ENCODE data around the gene NCKAP5.

The NCKAP5 gene

DNA sequence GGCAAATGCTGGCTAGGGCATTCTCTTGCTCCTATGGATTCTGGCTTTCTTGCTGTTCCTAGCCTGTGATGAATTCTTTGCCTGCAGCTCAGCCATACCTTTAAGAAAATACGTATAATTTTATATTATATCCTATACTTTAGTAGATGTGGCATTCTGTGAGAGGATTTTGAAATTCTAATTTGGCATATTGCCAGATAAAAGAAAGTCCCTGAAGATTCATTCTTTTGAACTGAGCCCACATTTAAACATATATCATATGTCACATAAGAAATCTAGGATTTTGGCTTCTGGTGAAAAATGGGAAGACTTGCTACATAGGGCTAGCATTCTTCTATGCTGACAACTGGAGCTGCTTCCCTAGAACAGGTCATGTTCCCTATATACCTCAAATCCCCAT is 806.8 kb downstream of the NCKAP5 start:
- TF ChIP-seq, protein P1, sequence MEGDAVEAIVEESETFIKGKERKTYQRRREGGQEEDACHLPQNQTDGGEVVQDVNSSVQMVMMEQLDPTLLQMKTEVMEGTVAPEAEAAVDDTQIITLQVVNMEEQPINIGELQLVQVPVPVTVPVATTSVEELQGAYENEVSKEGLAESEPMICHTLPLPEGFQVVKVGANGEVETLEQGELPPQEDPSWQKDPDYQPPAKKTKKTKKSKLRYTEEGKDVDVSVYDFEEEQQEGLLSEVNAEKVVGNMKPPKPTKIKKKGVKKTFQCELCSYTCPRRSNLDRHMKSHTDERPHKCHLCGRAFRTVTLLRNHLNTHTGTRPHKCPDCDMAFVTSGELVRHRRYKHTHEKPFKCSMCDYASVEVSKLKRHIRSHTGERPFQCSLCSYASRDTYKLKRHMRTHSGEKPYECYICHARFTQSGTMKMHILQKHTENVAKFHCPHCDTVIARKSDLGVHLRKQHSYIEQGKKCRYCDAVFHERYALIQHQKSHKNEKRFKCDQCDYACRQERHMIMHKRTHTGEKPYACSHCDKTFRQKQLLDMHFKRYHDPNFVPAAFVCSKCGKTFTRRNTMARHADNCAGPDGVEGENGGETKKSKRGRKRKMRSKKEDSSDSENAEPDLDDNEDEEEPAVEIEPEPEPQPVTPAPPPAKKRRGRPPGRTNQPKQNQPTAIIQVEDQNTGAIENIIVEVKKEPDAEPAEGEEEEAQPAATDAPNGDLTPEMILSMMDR (IDR thresholded peaks at IDR 0.05; ENCODE audit: control insufficient read depth, insufficient read depth, low read depth, low read length, missing control alignments): no peak
- no peak for DNase-seq (ENCODE audit: low read depth)
- no peak overlapping the region for H3K4me3 ChIP-seq (ENCODE audit: control insufficient read depth, low read depth, low read length)

DNA sequence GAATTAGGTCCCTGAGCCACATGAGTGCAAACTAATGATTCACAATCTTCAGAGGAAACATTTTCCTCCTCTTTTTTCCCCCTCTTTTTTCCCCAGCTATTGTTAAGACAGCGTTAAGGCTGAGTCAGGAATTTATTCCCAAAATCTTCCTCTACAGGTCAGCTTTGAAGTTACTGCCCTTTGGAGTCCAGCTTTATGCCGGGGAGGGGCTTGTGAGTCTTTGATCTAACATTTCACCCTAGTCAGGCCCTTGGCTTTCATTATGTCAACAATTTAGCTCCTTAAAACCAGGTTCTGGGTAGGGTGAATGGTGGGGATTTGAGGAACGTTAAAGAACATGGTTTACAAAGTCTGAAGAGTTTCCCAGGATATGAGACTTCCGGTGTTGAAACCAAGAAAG is 807.3 kb downstream of the NCKAP5 start:
- H3K4me3 ChIP-seq (ENCODE audit: control insufficient read depth, low read depth, low read length): no peak overlapping the region
- TF ChIP-seq, protein P1 (IDR thresholded peaks at IDR 0.05; ENCODE audit: control insufficient read depth, insufficient read depth, low read depth, low read length, missing control alignments): no peak
- no peak for DNase-seq (ENCODE audit: low read depth)

DNA sequence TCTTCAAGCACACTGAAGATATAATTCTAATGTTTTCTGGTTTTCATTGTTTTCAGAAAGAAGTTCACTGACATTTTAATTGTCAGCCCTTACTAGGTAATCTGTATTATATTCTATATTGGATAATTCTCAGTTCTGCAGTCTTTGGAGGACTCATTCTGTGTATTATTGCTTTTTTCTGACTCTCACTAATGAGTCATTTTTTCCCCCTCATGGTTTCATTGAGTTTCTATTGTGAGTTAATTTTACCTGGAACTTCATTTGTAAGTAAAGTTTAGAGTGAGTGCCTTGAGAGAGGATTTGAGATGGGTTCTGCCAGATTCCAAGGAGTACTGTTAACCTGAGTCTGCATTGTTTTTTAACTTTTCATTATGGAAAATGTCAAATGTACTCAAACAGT is 807.9 kb downstream of the NCKAP5 start:
- TF ChIP-seq, protein P1 (IDR thresholded peaks at IDR 0.05; ENCODE audit: control insufficient read depth, insufficient read depth, low read depth, low read length, missing control alignments): no peak
- no peak for DNase-seq (ENCODE audit: low read depth)
- H3K4me3 ChIP-seq (ENCODE audit: control insufficient read depth, low read depth, low read length): no peak overlapping the region

DNA sequence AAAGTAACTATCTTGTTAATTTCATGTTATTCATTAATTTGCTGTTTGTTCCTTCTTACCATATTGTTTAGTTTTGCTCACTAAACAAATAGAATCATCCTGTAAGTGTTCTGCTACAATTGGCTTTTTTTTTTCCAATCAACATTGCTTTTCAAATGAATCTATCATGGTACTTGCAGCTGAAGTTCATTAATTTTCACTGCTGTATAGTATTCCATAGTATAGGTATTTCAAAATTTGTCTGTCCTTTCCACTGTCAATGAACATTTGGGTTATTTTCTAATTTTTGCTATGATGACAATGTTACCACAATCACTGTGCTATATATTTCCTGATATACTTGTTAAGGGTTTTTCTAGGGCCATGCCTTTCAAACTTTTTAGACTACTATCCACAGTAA is 809.3 kb downstream of the NCKAP5 start:
- no peak overlapping the region for H3K4me3 ChIP-seq (ENCODE audit: control insufficient read depth, low read depth, low read length)
- TF ChIP-seq, protein P1 (IDR thresholded peaks at IDR 0.05; ENCODE audit: control insufficient read depth, insufficient read depth, low read depth, low read length, missing control alignments): no peak
- DNase-seq (ENCODE audit: low read depth): no peak

DNA sequence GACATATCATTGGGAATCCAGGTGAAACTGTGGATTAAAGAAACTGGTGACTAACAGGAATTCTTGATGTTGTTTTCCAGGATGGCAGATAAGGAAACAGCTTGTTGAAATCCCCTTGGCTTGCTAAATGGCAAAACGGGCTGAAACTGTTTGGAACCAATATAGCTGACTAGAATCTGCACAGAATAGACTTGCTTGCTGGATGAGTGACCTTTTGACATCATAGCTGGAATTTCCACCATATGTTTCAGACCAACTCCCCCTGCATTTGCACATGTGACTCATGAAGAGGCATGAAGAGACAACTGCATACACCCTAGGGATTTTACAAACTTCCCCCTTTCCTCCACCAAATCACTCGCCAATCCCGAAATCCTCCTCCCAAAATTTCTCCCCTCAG is 810.6 kb downstream of the NCKAP5 start:
- no peak overlapping the region for H3K4me3 ChIP-seq (ENCODE audit: control insufficient read depth, low read depth, low read length)
- no peak for DNase-seq (ENCODE audit: low read depth)
- TF ChIP-seq, protein P1 (IDR thresholded peaks at IDR 0.05; ENCODE audit: control insufficient read depth, insufficient read depth, low read depth, low read length, missing control alignments): no peak

DNA sequence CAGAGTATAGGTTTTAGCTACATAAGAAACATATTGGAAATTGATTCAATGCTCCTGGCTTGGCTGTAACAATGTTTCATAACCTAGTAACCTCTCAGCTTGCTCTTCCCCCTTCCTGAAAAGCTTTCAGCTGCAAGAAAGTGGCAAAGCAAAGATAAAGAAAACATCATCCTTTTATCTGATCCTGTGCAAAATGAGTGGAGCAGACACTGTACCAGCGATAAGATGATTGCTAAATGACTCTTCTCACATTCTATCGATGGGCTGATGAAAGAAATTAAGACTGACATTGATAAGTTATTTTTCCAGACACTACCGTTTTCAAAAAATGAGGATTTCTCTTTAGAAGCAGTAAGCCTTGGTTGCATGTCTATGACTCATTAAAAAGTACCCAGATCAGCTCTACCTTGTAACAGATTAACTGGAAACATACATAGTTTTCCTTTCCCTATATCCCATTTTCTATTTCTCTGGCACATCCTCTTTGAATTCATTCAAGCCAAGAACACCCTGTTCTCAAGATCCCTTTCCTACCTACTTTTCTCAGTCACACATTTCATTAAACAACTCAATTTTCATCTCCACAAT is 811.2 kb downstream of the NCKAP5 start:
- DNase-seq (ENCODE audit: low read depth): no peak
- TF ChIP-seq, protein P1 (IDR thresholded peaks at IDR 0.05; ENCODE audit: control insufficient read depth, insufficient read depth, low read depth, low read length, missing control alignments): no peak
- H3K4me3 ChIP-seq (ENCODE audit: control insufficient read depth, low read depth, low read length): no peak overlapping the region
